ENCODE data around the gene CES1.
"Not testable (repeated sequence)": the region's sequence is repeated elsewhere in the genome, so short reads cannot be mapped to it uniquely, and the experiment has no call there.

CES1 gene

DNA sequence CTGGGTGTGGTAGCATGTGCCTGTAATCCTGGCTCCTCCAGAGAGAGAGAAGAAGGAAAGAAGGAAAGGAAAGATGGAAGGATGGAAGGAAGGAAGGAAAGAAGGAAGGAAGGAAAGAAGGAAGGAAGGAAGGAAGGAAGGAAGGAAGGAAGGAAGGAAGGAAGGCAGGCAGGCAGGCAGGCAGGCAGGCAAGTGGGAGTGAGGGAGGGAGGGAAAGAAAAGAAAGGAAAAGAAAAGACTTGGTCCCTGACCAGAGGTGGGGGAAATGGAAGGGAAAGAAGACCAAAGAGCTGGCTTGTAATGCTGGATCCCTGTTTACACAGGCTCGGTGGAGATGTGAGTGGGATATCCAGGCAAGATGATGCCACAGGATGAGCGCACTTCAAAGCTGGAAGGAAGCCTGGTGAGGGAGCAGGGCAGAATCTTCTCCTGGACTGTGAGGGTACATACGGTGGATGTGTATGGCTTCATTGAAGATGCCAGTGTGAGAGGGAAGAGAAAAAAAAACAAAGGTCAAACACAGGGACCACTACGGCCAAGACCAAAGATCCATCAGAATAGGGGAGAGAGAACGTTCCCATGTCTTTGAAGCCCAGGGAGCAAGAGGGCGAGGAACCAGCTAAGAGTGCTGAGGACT lies 2.1 kb downstream of the CES1 start:
- DNase-seq (ENCODE audit: low read depth), result no peak

DNA sequence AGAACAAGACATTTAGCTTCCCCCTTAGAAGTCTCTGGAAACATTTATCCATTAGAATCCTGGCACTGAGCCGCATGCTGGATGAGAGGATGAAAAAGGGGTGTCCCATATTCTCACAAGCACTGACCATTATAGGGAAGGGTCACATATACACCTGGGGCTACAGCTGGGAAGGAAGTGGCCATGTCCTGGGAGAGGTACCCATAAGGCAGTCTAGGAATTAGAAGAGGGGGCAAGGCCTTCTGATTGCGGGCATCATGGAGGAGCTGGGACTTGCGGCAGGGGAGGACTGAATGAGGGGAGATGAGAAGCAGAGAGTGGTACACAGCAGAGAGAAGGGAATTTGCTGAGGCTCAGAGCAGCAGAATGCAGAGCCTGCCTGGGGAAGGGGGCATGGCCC lies 3.7 kb downstream of the CES1 start:
- not testable (repeated sequence) for DNase-seq (ENCODE audit: low read depth)

DNA sequence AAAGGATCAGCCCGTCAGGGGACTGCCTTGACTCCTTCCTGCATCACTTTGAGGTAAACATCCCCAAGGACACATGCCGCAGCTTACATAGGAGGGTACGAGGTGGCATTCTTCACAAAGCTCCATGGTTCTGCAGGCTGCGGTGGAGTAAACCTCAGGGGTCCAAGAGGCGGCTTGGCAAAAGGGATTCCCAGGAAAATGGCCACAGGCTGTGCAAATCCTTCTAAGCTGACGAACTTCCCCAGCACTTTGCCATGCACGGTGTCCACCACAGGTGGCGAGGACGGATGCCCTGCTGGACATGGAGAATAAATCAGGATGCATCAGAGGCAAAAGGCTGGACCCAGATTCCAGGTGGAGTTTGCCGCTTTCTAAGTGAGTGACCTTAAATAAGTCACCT lies 4.2 kb downstream of the CES1 start:
- no peak for DNase-seq (ENCODE audit: low read depth)

DNA sequence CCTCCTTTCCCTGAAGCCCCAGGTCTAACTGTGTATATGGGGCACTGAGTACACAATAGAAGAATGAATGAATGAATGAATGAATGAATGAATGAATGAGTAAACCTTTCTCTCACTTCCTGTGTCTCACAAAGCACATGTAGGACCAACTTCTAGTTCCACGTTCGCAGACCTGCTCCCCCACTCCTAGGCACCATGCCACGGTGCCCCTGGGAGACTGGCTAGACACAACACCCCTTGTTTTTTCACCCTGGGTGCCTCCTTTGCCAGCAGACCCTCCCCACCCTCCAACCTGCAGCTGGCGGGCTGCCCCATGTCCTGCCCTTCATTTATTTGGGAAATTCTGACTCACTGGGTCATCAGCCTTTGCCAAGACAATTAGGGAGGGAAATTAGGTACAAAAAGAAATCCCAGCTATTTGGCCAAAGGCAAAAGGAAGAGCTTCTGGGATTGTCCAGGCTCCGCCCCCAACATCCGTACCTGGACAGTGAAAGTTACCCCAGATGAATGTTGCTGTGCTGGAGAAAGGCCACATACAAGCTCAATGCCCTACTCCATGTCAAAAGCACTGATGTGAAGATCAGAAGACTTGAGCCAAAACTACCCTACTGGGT lies 7.7 kb downstream of the CES1 start:
- DNase-seq (ENCODE audit: low read depth), result no peak

DNA sequence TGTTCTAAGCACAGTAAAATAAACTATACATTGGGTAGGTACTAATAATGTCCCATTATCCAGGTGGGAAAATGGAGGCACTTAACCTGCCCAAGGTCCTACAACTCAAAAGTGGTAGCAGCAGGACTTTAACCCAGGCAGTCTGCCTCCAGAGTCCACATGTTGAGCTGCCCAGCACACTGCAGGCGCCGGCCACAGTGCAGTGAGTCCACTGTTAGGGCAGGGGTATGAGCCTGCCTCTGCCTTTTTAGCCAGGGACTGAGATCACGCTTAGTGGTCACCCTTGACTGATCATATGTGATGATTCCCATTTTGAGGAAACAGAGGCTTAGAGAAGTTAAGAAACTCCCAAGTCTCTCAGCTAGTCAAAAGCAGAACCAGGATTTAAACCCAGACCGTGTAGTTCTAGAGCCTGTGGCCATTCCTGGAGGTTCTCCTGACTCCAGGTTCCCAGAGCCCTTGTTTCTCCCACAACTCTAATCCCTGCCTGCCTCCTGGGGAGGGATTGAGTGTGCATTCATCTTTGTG lies 8.4 kb downstream of the CES1 start:
- DNase-seq (ENCODE audit: low read depth), result no peak

DNA sequence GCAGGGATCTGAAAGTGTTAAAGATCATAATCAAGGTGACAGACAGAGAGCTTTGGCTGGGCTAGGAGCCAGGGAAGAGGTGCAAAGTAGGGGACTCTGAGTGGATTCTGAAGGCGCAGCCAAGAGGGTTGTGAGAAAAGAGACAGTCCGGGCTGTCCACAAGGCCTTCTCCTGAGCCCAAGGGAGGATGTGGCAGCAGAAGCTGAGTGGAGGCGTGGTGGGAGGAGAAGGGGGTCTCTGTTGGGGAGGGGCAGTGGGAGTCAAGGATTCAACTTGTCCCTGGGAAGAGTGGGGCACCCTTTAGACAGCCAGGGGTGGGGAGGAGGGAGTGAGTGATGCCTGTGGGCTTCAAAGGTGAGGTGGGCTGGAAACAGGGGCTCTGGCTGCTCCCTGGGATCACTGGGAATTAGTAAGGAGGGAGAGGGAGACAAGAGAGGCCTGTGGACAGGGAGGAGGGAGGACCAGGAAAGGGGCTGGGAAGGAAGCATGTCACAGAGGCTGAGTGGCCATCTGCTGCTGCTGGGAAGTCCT lies 10.6 kb downstream of the CES1 start:
- no peak for DNase-seq (ENCODE audit: low read depth)

DNA sequence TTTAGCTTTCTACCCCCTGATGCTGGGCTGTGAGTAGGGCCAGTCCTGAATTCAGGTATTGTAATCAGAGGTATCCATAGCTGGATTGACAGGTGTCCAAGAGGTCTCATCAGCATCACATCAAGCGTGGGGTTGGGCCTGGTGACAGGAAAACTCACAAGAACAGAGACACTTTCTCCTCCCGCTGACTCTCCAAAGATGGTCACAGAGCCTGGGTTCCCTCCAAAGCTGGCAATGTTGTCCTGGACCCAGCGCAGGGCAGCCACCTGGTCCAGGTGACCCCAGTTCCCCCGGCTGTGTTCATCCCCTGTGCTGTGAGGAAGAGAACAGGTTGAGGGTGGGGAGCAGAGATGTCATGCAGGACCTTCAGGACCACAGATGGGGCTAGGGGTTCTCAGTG lies 11.7 kb downstream of the CES1 start:
- no peak for DNase-seq (ENCODE audit: low read depth)

DNA sequence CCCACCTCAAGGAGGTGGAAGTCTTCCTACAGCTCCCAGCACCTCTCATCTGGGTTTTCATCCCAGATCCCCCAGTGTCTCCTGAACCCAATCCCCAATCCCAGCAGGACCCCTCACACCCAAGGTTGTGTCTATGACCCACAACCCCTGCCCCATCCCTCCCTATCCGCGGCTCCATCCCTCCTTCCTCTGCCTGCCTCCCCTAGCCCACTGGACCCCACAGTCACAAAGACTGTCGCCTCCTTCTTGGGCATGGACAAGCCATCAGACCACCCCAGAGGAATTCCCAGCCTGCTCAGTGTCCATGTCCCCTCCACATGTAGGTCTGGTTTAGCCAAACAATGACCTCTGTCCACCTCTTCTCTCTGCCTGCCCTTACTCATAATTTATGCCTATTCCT lies 12.3 kb downstream of the CES1 start:
- no peak for DNase-seq (ENCODE audit: low read depth)

DNA sequence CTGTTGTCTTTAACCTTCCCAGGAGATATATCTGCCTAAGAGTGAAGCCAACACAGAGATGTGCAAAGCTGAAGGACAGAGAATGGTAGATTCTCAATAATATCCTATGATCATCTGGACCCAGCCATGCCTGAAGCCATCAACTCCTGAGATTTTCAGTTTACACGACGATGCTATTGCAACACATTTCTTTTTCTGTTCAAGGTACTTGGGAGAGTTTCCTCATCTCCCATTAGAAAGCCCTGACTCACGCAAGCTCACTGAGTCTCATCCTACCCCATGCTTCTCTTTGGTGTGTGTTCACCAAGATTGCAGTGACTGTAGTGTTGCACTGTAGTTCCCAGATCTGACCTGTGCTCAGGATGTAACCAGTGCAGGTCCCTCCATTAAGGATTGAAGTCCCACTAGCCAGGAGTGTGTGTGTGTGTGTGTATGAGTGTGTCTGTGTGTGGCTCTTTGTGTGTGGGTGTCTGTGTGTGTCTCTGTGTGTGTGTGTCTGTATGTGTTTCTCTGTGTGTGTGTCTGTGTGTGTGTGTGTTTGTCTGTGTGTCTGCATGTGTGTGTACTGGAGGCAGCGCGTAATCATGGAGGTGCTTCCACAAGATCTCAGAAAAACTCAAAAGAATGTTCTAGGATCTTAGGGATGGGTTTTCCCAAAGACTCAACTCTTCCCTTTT lies 15.5 kb downstream of the CES1 start:
- DNase-seq (ENCODE audit: low read depth), result no peak

DNA sequence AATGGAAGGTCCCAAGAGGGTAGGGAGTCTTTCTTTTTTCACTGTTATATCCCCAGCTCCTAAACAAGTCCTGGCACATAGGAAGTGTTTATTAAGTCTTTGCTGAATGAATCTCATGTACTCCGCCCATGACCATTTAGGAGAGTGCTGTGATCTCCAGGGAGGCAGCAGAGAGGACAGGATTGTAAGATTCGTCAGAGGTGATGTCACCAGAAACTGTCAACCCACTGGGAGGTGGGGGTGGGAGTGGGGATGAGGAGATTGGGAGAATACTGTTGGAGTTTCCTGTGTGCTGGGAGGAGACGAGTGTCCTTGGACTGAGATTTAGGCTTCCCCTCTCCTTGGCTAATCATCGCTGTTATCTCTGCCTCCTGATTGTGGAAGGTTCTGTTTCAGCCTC lies 16.7 kb downstream of the CES1 start:
- not testable (repeated sequence) for DNase-seq (ENCODE audit: low read depth)

DNA sequence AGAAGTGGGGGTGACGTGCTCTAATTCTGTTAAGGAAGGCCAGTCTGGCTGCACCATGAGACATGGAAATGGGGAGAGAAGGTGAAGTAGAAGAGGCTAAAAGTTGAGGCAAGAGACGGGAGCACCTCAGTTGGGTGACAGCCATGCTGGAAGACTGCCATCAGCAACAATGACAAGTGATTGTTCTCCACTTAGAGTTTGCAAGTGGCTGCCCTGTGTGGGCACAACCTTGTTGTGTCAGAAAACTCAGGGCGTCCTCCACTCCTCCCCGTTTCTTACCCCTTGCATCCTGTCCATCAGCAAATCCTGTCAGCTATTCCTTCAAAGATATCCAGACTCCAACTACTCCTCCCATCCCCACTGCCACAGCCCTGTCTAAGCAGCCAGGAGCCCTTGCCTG lies 17.6 kb downstream of the CES1 start:
- DNase-seq (ENCODE audit: low read depth), result no peak

DNA sequence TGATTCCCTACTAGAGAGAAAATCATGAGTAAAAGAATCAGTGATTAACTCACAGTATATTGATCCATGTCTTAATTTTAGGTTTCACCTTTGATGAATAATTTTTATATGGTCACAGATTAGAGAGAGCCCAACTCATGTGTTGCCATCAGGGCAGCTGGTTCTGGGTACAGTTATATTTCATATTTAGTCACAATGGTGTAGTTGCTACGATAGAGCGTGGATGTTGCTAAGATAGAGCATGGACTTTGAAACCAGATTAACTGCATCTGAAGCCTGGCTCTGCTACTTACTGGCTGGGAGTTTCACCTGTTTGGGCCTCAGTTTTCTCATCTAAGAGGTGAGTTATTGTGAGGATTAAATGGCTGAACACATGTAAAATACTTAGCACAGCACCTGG lies 18.7 kb downstream of the CES1 start:
- not testable (repeated sequence) for DNase-seq (ENCODE audit: low read depth)

DNA sequence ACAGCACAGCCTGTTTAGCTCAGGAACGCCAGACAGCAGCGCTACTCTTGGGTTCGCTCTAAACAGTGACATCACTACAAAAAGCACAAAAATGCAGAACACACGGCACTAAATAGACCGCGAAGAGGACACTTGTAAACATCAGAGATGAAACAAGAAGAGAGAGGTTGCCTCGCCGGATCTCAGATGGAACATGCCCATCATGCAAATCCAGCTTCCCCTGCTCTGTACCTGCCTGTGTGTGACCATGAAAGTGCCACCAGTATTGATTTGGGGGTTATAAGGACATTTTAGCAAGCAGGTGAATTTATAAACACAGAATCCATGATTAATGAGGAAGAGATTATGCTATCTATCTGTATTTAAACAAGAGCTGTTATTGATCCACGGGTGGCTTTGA lies 19.2 kb downstream of the CES1 start:
- not testable (repeated sequence) for DNase-seq (ENCODE audit: low read depth)

DNA sequence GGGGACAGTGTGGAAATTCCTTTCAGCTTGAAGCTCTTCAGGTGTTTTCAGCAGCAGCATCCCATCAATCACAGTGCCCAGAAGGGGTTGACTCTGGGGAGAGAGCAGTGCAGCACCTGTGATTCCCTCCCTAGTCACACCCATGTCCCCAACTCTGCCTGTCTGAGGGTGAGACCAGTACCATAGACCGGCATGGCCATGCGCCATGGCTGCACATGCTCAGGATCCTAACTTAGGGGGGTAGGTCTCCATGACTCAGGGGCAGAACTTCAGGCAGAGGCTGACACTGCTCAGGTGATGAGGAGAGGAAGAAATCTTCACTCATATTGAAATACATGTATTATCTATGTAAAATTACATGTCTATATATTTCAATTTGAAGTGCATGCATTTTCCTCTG lies 19.9 kb downstream of the CES1 start:
- DNase-seq (ENCODE audit: low read depth), result no peak

DNA sequence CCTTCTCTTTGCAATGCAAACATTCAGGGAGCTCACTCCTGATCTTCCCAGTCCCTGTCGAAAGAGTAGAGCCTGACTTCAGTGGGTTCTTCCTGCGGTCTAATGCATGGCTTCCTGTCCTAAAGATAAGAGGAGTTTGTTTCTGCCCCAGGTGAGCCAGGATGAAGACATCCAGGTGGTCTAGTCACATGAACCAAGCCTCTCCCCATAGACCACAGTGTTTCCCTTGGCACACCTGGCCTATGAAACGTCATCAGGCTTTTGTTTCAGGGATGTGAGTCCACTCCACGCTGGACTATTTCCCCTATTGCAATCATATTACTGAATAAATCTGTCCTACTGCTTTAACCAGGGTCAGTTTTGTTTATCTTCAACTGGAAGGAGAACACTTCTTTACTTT lies 21.1 kb downstream of the CES1 start:
- no peak for DNase-seq (ENCODE audit: low read depth)

DNA sequence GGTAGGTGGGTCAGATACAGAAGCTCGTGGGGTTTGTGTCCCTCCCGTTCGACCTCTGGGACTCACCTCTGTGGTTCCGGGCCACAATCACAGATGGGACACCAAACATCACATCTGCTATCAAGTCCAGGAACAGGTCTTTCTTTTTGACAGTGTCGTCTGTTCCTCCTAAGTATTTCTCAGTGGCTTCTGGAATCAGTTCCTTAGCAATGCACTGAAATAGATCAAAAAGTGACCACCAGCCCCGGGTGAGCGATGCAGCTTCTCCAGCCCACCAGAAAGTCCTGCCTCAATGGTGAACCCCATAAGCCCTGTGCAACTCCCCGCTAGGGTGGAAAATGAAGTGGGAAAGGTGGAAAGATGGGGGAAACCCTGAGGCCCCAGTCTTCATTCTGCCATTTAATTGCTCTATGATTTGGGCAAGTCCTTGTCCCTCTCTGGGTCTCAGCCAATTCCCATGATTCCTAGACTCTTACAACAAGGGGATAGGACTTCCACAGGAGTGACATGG lies 22.4 kb downstream of the CES1 start:
- DNase-seq (ENCODE audit: low read depth), result no peak

DNA sequence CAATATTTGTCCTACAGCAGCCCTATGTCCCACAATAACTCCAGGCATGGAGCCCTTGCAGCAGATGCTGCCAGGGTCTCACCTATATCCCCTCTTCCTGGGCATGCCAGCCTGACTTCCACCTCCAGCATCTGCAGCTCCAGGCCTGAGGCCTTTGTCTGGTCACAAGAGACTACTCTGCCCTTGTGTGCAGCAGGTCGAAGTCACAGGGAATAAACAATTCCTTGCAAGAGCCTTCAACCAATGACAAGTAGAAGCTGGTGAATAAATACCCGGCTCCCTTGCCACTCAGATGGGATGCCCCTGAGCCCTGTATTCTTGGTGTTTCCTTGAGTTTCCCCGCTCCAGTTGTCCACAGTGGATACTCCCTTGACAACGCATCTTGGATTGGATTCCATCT lies 23.0 kb downstream of the CES1 start:
- no peak for DNase-seq (ENCODE audit: low read depth)

DNA sequence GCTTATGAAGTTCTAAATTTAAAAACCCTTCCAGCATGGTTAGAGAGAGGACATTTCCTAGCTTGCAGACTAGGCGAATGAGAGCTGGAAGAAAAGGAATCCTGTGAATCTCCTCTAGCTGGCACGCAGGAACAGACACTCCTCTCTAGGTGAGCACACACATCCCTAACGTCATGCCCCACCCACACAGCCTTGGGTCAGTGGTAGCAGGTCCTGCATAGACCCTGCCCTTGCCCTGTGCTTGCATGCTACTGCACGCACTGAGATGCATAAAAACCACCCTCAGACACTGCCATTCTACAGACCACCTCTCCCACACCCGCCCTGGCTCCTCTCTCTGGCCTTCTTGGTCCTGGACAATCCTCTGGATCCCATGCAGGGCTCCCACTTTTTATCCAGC lies 23.5 kb downstream of the CES1 start:
- no peak for DNase-seq (ENCODE audit: low read depth)

DNA sequence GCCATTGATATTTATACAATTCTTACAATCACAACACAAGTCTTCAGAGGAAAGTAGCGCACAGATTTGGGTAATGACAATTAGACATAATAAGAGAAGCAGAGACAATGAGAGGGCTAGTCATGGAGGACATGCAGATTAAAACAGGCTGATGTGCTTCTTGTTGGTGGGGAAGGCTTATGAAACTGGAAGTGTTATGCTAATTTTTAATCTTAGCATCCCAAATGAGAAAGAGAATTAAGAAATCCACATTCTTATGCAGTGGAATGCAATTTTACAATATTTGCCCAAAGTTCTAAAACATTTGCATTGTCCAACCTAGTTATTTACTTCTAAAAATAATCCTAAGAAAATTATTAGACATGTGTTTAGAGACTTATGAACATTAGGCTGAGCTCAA lies 24.6 kb downstream of the CES1 start:
- DNase-seq (ENCODE audit: low read depth), result not testable (repeated sequence)

DNA sequence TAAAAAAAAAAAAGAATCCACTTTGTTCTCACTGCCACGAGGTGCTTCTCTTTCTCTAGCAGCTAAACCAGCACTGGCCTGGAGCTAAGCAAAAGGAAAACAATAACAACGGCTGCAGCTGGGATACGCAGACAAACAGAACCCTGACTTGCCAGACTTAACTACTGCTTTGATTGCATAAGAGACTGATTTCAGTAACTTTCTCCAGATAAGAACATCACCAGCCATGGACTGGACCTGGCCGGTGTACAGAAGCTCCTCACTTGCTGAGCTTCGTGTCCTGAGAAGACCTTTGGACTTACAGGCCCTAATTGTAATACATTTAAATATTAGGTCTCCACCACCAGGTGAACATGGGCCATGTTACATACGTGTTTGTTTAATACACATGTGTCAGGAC lies 27.8 kb downstream of the CES1 start:
- not testable (repeated sequence) for DNase-seq (ENCODE audit: low read depth)

DNA sequence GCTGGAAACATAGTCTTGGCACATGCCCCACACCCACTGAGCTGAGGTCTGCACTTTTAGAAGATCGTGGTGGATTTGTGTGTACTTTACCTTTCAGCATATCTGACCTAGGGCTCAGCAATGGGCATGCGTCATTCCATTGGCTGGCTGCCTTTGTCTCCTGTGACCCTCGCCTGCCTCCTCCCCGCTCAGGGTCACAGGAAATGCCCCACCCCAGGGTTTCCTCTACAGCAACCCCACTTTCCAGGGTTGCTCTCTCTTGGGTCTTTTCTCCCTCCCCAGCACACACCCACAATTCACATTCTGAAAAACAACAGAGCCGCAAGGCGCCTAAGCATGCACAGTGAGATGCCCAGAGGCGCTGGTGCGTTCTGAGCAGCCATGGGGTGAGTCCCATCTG lies 29.2 kb downstream of the CES1 start:
- DNase-seq (ENCODE audit: low read depth), result not testable (repeated sequence)

DNA sequence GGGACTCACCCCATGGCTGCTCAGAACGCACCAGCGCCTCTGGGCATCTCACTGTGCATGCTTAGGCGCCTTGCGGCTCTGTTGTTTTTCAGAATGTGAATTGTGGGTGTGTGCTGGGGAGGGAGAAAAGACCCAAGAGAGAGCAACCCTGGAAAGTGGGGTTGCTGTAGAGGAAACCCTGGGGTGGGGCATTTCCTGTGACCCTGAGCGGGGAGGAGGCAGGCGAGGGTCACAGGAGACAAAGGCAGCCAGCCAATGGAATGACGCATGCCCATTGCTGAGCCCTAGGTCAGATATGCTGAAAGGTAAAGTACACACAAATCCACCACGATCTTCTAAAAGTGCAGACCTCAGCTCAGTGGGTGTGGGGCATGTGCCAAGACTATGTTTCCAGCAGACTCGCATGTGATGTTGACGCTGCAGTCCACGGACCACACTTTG lies 39.9 kb downstream of the CES1 start:
- DNase-seq (ENCODE audit: low read depth), result not testable (repeated sequence)

DNA sequence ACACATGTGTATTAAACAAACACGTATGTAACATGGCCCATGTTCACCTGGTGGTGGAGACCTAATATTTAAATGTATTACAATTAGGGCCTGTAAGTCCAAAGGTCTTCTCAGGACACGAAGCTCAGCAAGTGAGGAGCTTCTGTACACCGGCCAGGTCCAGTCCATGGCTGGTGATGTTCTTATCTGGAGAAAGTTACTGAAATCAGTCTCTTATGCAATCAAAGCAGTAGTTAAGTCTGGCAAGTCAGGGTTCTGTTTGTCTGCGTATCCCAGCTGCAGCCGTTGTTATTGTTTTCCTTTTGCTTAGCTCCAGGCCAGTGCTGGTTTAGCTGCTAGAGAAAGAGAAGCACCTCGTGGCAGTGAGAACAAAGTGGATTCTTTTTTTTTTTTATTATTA lies 41.4 kb downstream of the CES1 start:
- DNase-seq (ENCODE audit: low read depth), result not testable (repeated sequence)
